Measurements from ENCODE around the gene CTSC. TPM values are rescaled to one million over a fixed set of nuclear protein-coding genes. Genes with fewer than 3 reads are reported as not detected.

CTSC gene
- total and polyA plus RNA-seq, 7 donors, result 28.0 to 203 (median 47.1) TPM

- no peak overlapping the region for H3K27ac ChIP-seq
Observed at GRCh38 chr11:88282747-88283515, 54.6 kb downstream of the CTSC start.

GRCh38 chr11:88281317-88281712, 56.2 kb downstream of the CTSC start:
- H3K4me1 ChIP-seq, result peaks cover 0 to 45% (median 30%) of the 10 kb centered on the region in 4 donors
- H3K36me3 ChIP-seq, result no peaks in the 10 kb centered on the region
- no peak for DNase-seq
- 71 to 92% methylated on average over 3 of the region's 3 CpGs for WGBS, 2 donors
- H3K4me3 ChIP-seq, result no peak overlapping the region
- TF ChIP-seq POLR2A (IDR thresholded peaks at IDR 0.05) (no peak), CTCF (IDR thresholded peaks at IDR 0.05) (no peak), EP300 (IDR thresholded peaks at IDR 0.05) (no peak), POLR2AphosphoS5 (IDR thresholded peaks at IDR 0.05) (no peak)
- H3K27me3 ChIP-seq, result no peaks in the 10 kb centered on the region
- H3K9me3 ChIP-seq, result no peaks in the 10 kb centered on the region
- intact Hi-C loops (cut with DNase I), result loop anchor here (5.0 kb wide), 1 partner anchor 136 kb away; no protein-coding TSS in a partner anchor
- H3K27ac ChIP-seq, result no peak overlapping the region

More at GRCh38 chr11:88282747-88283515, 54.6 kb downstream of the CTSC start:
- intact Hi-C loops (cut with DNase I), result loop anchor here (5.0 kb wide), 1 partner anchor 134 kb away; no protein-coding TSS in a partner anchor
- Histone ChIP-seq H3K36me3 (no peaks in the 10 kb centered on the region), H3K27me3 (no peaks in the 10 kb centered on the region), H3K9me3 (no peaks in the 10 kb centered on the region), H3K4me3 (no peak overlapping the region), H3K4me1 (peaks cover 0 to 56% (median 29%) of the 10 kb centered on the region in 4 donors)
- TF ChIP-seq CTCF (IDR thresholded peaks at IDR 0.05) (no peak), POLR2AphosphoS5 (IDR thresholded peaks at IDR 0.05) (no peak), EP300 (IDR thresholded peaks at IDR 0.05) (no peak), POLR2A (IDR thresholded peaks at IDR 0.05) (no peak)
- 81 to 87% methylated on average over 1 of the region's 1 CpG for WGBS, 2 donors
- no peak for DNase-seq

- Histone ChIP-seq H3K9me3 (no peaks in the 10 kb centered on the region), H3K36me3 (no peaks in the 10 kb centered on the region), H3K4me3 (no peak overlapping the region), H3K27ac (no peak overlapping the region), H3K4me1 (peaks cover 0 to 45% (median 30%) of the 10 kb centered on the region in 4 donors), H3K27me3 (no peaks in the 10 kb centered on the region)
- intact Hi-C loops (cut with DNase I), result loop anchor here (5.0 kb wide), 1 partner anchor 137 kb away; no protein-coding TSS in a partner anchor
- 77 to 82% methylated on average over 6 of the region's 6 CpGs for WGBS, 2 donors
- TF ChIP-seq POLR2A (IDR thresholded peaks at IDR 0.05) (no peak), EP300 (IDR thresholded peaks at IDR 0.05) (no peak), CTCF (IDR thresholded peaks at IDR 0.05) (no peak), POLR2AphosphoS5 (IDR thresholded peaks at IDR 0.05) (no peak)
- no peak for DNase-seq
Observed at GRCh38 chr11:88280673-88281316, 56.7 kb downstream of the CTSC start.

- no peak overlapping the region for H3K27ac ChIP-seq
- 79 to 83% methylated on average over 3 of the region's 3 CpGs for WGBS, 2 donors
- H3K9me3 ChIP-seq, result no peaks in the 10 kb centered on the region
- H3K4me1 ChIP-seq, result peaks cover 0 to 16% (median 9%) of the 10 kb centered on the region in 4 donors
- no peaks in the 10 kb centered on the region for H3K36me3 ChIP-seq
- H3K27me3 ChIP-seq, result no peaks in the 10 kb centered on the region
- intact Hi-C loops (cut with DNase I), result no loop called here
- no peak overlapping the region for H3K4me3 ChIP-seq
- TF ChIP-seq EP300 (IDR thresholded peaks at IDR 0.05) (no peak), POLR2A (IDR thresholded peaks at IDR 0.05) (no peak), POLR2AphosphoS5 (IDR thresholded peaks at IDR 0.05) (no peak), CTCF (IDR thresholded peaks at IDR 0.05) (no peak)
- no peak for DNase-seq
Observed at GRCh38 chr11:88277349-88277915, 60.1 kb downstream of the CTSC start.

All from sigmoid colon (tissue), 7 donors.